ENCODE results near the gene LRP5.

- TF ChIP-seq, protein P1, sequence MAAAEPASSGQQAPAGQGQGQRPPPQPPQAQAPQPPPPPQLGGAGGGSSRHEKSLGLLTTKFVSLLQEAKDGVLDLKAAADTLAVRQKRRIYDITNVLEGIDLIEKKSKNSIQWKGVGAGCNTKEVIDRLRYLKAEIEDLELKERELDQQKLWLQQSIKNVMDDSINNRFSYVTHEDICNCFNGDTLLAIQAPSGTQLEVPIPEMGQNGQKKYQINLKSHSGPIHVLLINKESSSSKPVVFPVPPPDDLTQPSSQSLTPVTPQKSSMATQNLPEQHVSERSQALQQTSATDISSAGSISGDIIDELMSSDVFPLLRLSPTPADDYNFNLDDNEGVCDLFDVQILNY (CRISPR knock-in tag; IDR thresholded peaks at IDR 0.05): no peak
- TF ChIP-seq HCFC1 (IDR thresholded peaks at IDR 0.05; ENCODE audit: low read depth, low read length) (no peak), ZC3H4 (CRISPR knock-in tag; IDR thresholded peaks at IDR 0.05; ENCODE audit: borderline replicate concordance) (no peak), ZFP36 (IDR thresholded peaks at IDR 0.05; ENCODE audit: low read depth, low read length, partially characterized antibody) (no peak)
- TF ChIP-seq, protein P2, sequence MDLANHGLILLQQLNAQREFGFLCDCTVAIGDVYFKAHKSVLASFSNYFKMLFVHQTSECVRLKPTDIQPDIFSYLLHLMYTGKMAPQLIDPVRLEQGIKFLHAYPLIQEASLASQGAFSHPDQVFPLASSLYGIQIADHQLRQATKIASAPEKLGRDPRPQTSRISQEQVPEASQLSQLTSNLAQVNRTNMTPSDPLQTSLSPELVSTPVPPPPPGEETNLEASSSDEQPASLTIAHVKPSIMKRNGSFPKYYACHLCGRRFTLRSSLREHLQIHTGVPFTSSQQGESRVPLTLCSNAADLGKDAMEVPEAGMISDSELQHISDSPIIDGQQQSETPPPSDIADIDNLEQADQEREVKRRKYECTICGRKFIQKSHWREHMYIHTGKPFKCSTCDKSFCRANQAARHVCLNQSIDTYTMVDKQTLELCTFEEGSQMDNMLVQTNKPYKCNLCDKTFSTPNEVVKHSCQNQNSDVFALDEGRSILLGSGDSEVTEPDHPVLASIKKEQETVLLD (IDR thresholded peaks at IDR 0.05): no peak
Observed at GRCh38 chr11:68375766-68376165, 63.4 kb downstream of the LRP5 start.

Data from K562 (cell line).